Suprapubic skin (tissue), 3 donors: Measurements from ENCODE around the gene TBX10.

ENCODE experiments used
- POLR2AphosphoS5 ChIP-seq, 3 donors: sonication (generic); formaldehyde crosslinking; IDR thresholded peaks; one replicate each; pipeline ENCODE4 v1.6.1; 2017; ENCODE audit warnings: antibody characterized with exemption in 3 of 3
- TF ChIP-seq, protein P1 (sequence below), 2 donors: fragments of 200-600 bp in 1 of 2; fragments of 450-650 bp in 1 of 2; sonication (generic) in 1 of 2; IDR thresholded peaks; one replicate each; pipeline ENCODE4 v1.5.1; 2016 to 2019; ENCODE audit warnings: antibody characterized with exemption in 2 of 2, mild to moderate bottlenecking in 1 of 2, moderate library complexity in 1 of 2

GRCh38 chr11:67640758-67641337 lies 1.3 kb upstream of the TBX10 start:
- TF ChIP-seq POLR2AphosphoS5 (IDR thresholded peaks at IDR 0.05), result no peak
- TF ChIP-seq, protein P1, sequence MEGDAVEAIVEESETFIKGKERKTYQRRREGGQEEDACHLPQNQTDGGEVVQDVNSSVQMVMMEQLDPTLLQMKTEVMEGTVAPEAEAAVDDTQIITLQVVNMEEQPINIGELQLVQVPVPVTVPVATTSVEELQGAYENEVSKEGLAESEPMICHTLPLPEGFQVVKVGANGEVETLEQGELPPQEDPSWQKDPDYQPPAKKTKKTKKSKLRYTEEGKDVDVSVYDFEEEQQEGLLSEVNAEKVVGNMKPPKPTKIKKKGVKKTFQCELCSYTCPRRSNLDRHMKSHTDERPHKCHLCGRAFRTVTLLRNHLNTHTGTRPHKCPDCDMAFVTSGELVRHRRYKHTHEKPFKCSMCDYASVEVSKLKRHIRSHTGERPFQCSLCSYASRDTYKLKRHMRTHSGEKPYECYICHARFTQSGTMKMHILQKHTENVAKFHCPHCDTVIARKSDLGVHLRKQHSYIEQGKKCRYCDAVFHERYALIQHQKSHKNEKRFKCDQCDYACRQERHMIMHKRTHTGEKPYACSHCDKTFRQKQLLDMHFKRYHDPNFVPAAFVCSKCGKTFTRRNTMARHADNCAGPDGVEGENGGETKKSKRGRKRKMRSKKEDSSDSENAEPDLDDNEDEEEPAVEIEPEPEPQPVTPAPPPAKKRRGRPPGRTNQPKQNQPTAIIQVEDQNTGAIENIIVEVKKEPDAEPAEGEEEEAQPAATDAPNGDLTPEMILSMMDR (IDR thresholded peaks at IDR 0.05), result no peak
